Measurements from ENCODE around the gene DCAF5.

- TF ChIP-seq CTCF (conservative IDR thresholded peaks at IDR 0.05 in 1 of 2, IDR thresholded peaks at IDR 0.05 in 1 of 2; ENCODE audit: extremely low read depth in 1 of 2, insufficient read depth in 1 of 2, low read depth in 1 of 2, low read length in 2 of 2), result no peak
- TF ChIP-seq EZH2 (IDR thresholded peaks at IDR 0.05; ENCODE audit: borderline replicate concordance, low read length), result no peak
Observed at GRCh38 chr14:69052181-69052601, 100.7 kb downstream of the DCAF5 start.
